CD14-positive monocyte (primary cell): ENCODE measurements around the gene NFATC2. TPM values are rescaled to one million over a fixed set of nuclear protein-coding genes. Genes with fewer than 3 reads are reported as not detected.
A peak's percentile ranks its signal among the peaks of the same experiment; 100 is the strongest.

Experiments
- DNase-seq, 3 donors: peaks; one replicate each; pipeline ENCODE4 v3.0.0-alpha.2; 2011 to 2022
- H2AFZ ChIP-seq: 2 replicates; pipeline ENCODE4 v1.6.0; 2012; ENCODE audit warnings: mild to moderate bottlenecking, low read depth, low read length, inconsistent platforms; ENCODE audit not compliant: insufficient read depth, poor library complexity, severe bottlenecking
- H3K27ac ChIP-seq, 2 donors: 1 replicate in 1 of 2; 2 replicates in 1 of 2; pipeline ENCODE4 v1.5.1; 2012 to 2013; ENCODE audit warnings: low read length in 2 of 2, control low read depth in 1 of 2, inconsistent platforms in 1 of 2, low read depth in 1 of 2, mild to moderate bottlenecking in 1 of 2
- H3K27me3 ChIP-seq, 2 donors: one replicate each; pipeline versions ENCODE4 v1.6.0 to v1.6.1; 2011 to 2013; ENCODE audit warnings: low read length in 2 of 2; ENCODE audit not compliant: control insufficient read depth in 2 of 2, insufficient read depth in 2 of 2
- H3K36me3 ChIP-seq, 2 donors: replicated peaks in 1 of 2; 1 replicate in 1 of 2; 2 replicates in 1 of 2; pipeline versions ENCODE4 v1.5.1 to v1.6.1; 2012 to 2013; ENCODE audit warnings: low read length in 2 of 2, control low read depth in 1 of 2, inconsistent platforms in 1 of 2, mild to moderate bottlenecking in 1 of 2; ENCODE audit not compliant: insufficient read depth in 2 of 2, control insufficient read depth in 1 of 2
- H3K4me1 ChIP-seq, 2 donors: 1 replicate in 1 of 2; 2 replicates in 1 of 2; pipeline versions ENCODE4 v1.5.1 to v1.6.1; 2012 to 2013; ENCODE audit warnings: low read length in 2 of 2, control low read depth in 1 of 2, inconsistent platforms in 1 of 2, mild to moderate bottlenecking in 1 of 2, moderate library complexity in 1 of 2; ENCODE audit not compliant: insufficient read depth in 2 of 2, control insufficient read depth in 1 of 2
- H3K4me2 ChIP-seq: replicated peaks from 2 replicates; pipeline ENCODE3; 2012; ENCODE audit warnings: low read length, moderate library complexity, mild to moderate bottlenecking; ENCODE audit not compliant: poor library complexity, severe bottlenecking; ENCODE audit errors: extremely low read depth
- H3K4me3 ChIP-seq, 3 experiments: fragments of 200-600 bp in 1 of 3; sonication (generic) in 1 of 3; replicated peaks in 1 of 3; 1 replicate in 2 of 3; 2 replicates in 1 of 3; pipeline ENCODE4 v1.5.1; 2011 to 2013; ENCODE audit warnings: low read length in 3 of 3, mild to moderate bottlenecking in 3 of 3, control low read depth in 2 of 3, low read depth in 2 of 3, inconsistent platforms in 1 of 3, moderate library complexity in 1 of 3
- H3K79me2 ChIP-seq: 2 replicates; pipeline ENCODE4 v1.6.0; 2012; ENCODE audit warnings: mild to moderate bottlenecking, control low read depth, inconsistent platforms, low read length, moderate library complexity; ENCODE audit not compliant: insufficient read depth
- H3K9ac ChIP-seq: 2 replicates; pipeline ENCODE4 v1.6.0; 2017; ENCODE audit warnings: low read length, mild to moderate bottlenecking; ENCODE audit not compliant: insufficient read depth, poor library complexity, severe bottlenecking
- H3K9me3 ChIP-seq, 2 donors: replicated peaks in 1 of 2; 1 replicate in 1 of 2; 2 replicates in 1 of 2; pipeline versions ENCODE4 v1.5.1 to v1.6.1; 2012 to 2013; ENCODE audit warnings: low read length in 2 of 2, control low read depth in 1 of 2; ENCODE audit not compliant: control insufficient read depth in 1 of 2, insufficient read depth in 1 of 2
- H4K20me1 ChIP-seq: 2 replicates; pipeline ENCODE4 v1.6.0; 2012; ENCODE audit warnings: mild to moderate bottlenecking, low read length, control low read depth, moderate library complexity; ENCODE audit not compliant: insufficient read depth
- H3K27ac Mint-ChIP-seq, 7 donors: one replicate each; pipeline ENCODE4 v1.8.0; 2020; ENCODE audit warnings: mild to moderate bottlenecking in 7 of 7, mixed read lengths in 7 of 7, moderate library complexity in 6 of 7, inconsistent platforms in 2 of 7
- H3K27me3 Mint-ChIP-seq, 3 donors: one replicate each; pipeline ENCODE4 v1.8.0; 2021 to 2022; ENCODE audit warnings: low read depth in 3 of 3, mild to moderate bottlenecking in 3 of 3, mixed read lengths in 3 of 3, moderate library complexity in 3 of 3, inconsistent platforms in 1 of 3
- H3K36me3 Mint-ChIP-seq, 2 donors: one replicate each; pipeline ENCODE4 v1.8.0; 2020; ENCODE audit warnings: mixed read lengths in 2 of 2, inconsistent platforms in 1 of 2, mild to moderate bottlenecking in 1 of 2
- H3K4me1 Mint-ChIP-seq: one replicate; pipeline ENCODE4 v1.8.0; 2020; ENCODE audit warnings: mild to moderate bottlenecking, mixed read lengths
- H3K4me3 Mint-ChIP-seq, 2 donors: one replicate each; pipeline ENCODE4 v1.8.0; 2020; ENCODE audit warnings: mild to moderate bottlenecking in 2 of 2, mixed read lengths in 2 of 2, moderate library complexity in 1 of 2
- H3K9me3 Mint-ChIP-seq, 7 donors: one replicate each; pipeline ENCODE4 v1.8.0; 2020 to 2022; ENCODE audit warnings: mixed read lengths in 7 of 7, mild to moderate bottlenecking in 6 of 7, moderate library complexity in 6 of 7, inconsistent platforms in 2 of 7
- WGBS: methylation state at CpG from one replicate; pipeline ENCODE4 v1.1.5; 2013; ENCODE audit warnings: missing lambda C conversion rate; ENCODE audit not compliant: insufficient coverage; 5-methylcytosine and 5-hydroxymethylcytosine counted together
- intact Hi-C, 2 donors: fragments of 100-400 bp; cut with micrococcal nuclease; formaldehyde crosslinking; loops; one replicate each; pipeline versions ENCODE4 v1.15.0 to v1.15.1; 2023
- polyA plus RNA-seq, 3 donors: library from polyadenylated mRNA; depleted of rRNA in 1 of 3; unstranded in 2 of 3; stranded (reverse) in 1 of 3; fragments of 300-500 nt in 2 of 3; fragments of >200 nt in 1 of 3; fragmentation: Illumina TruSeq in 2 of 3; gene quantifications; 1 replicate in 2 of 3; 2 replicates in 1 of 3; pipeline ENCODE4 v1.2.3, GENCODE V29; 2012 to 2021
- TF ChIP-seq, protein P1 (sequence below): fragments of 200-600 bp; IDR thresholded peaks from one replicate; pipeline ENCODE4 v1.8.0; 2022; ENCODE audit warnings: antibody characterized with exemption, mild to moderate bottlenecking

The NFATC2 gene
- polyA plus RNA-seq, 3 donors = 0.03 to 0.18 (median 0.11) TPM

GRCh38 chr20:51536116-51537069, 6.1 kb downstream of the NFATC2 start:
- peak overlapping the region in 1 of 7 donors; percentile 74 for H3K27ac Mint-ChIP-seq
- peaks cover 18 to 29% (median 26%) of the 10 kb centered on the region in 3 donors for H3K27me3 Mint-ChIP-seq
- Histone ChIP-seq H3K36me3 (no peaks in the 10 kb centered on the region), H3K4me3 (no peak overlapping the region), H3K9me3 (peaks cover 0 to 5% of the 10 kb centered on the region in 2 donors), H4K20me1 (no peaks in the 10 kb centered on the region), H2AFZ (no peak overlapping the region), H3K9ac (no peak overlapping the region), H3K27ac (no peak overlapping the region), H3K79me2 (no peaks in the 10 kb centered on the region), H3K4me1 (peaks cover 17 to 21% of the 10 kb centered on the region in 2 donors), H3K27me3 (peaks cover 2 to 12% of the 10 kb centered on the region in 2 donors), H3K4me2 (no peak overlapping the region)
- peaks cover 0 to 6% (median 4%) of the 10 kb centered on the region in 7 donors for H3K9me3 Mint-ChIP-seq
- intact Hi-C loops = no loop called here
- TF ChIP-seq, protein P1, sequence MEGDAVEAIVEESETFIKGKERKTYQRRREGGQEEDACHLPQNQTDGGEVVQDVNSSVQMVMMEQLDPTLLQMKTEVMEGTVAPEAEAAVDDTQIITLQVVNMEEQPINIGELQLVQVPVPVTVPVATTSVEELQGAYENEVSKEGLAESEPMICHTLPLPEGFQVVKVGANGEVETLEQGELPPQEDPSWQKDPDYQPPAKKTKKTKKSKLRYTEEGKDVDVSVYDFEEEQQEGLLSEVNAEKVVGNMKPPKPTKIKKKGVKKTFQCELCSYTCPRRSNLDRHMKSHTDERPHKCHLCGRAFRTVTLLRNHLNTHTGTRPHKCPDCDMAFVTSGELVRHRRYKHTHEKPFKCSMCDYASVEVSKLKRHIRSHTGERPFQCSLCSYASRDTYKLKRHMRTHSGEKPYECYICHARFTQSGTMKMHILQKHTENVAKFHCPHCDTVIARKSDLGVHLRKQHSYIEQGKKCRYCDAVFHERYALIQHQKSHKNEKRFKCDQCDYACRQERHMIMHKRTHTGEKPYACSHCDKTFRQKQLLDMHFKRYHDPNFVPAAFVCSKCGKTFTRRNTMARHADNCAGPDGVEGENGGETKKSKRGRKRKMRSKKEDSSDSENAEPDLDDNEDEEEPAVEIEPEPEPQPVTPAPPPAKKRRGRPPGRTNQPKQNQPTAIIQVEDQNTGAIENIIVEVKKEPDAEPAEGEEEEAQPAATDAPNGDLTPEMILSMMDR = no peak
- H3K4me1 Mint-ChIP-seq = peaks cover 36% of the 10 kb centered on the region
- WGBS = 76% methylated on average over 2 of the region's 6 CpGs
- no peak for DNase-seq
- H3K36me3 Mint-ChIP-seq = no peaks in the 10 kb centered on the region
- peak overlapping the region in 1 of 2 donors; percentile 5 for H3K4me3 Mint-ChIP-seq

- peaks cover 0 to 4% of the 10 kb centered on the region in 2 donors for H3K27me3 ChIP-seq
- H3K4me3 ChIP-seq = no peak overlapping the region
- no peaks in the 10 kb centered on the region for H3K79me2 ChIP-seq
- H3K4me1 Mint-ChIP-seq = peaks cover 33% of the 10 kb centered on the region
- no peak overlapping the region for H3K9ac ChIP-seq
- H3K27ac Mint-ChIP-seq = no peak overlapping the region
- peaks cover 11 to 22% (median 19%) of the 10 kb centered on the region in 3 donors for H3K27me3 Mint-ChIP-seq
- WGBS = no CpG with 5 or more reads among the region's 2 CpGs
- H3K36me3 Mint-ChIP-seq = no peaks in the 10 kb centered on the region
- no peak for DNase-seq
- no peaks in the 10 kb centered on the region for H3K9me3 ChIP-seq
- H3K9me3 Mint-ChIP-seq = peaks cover 0 to 6% (median 4%) of the 10 kb centered on the region in 7 donors
- no peak overlapping the region for H3K27ac ChIP-seq
- H3K4me2 ChIP-seq = no peak overlapping the region
- H2AFZ ChIP-seq = no peak overlapping the region
- TF ChIP-seq, protein P1 = no peak
- intact Hi-C loops = no loop called here
- H3K36me3 ChIP-seq = no peaks in the 10 kb centered on the region
- H3K4me3 Mint-ChIP-seq = no peak overlapping the region
- peaks cover 17 to 19% of the 10 kb centered on the region in 2 donors for H3K4me1 ChIP-seq
- H4K20me1 ChIP-seq = no peaks in the 10 kb centered on the region
Observed at GRCh38 chr20:51535674-51536073, 6.8 kb downstream of the NFATC2 start.
